Skeletal muscle satellite cell (primary cell): Measurements from ENCODE around the gene UBE3C.

Experiments used
- H3K27me3 ChIP-seq: 2 replicates; pipeline ENCODE4 v1.7.0; 2013; ENCODE audit warnings: low read length; ENCODE audit not compliant: control insufficient read depth, insufficient read depth
- H3K36me3 ChIP-seq: 2 replicates; pipeline ENCODE4 v1.7.0; 2013; ENCODE audit warnings: mild to moderate bottlenecking, control low read depth, low read length; ENCODE audit not compliant: insufficient read depth
- H3K4me1 ChIP-seq: 2 replicates; pipeline ENCODE4 v1.7.0; 2013; ENCODE audit warnings: low read length; ENCODE audit not compliant: control insufficient read depth, insufficient read depth
- H3K4me2 ChIP-seq: 2 replicates; pipeline ENCODE4 v1.7.0; 2013; ENCODE audit warnings: mild to moderate bottlenecking, low read length
- H3K4me3 ChIP-seq: 2 replicates; pipeline ENCODE4 v1.7.0; 2013; ENCODE audit warnings: low read length
- H3K9ac ChIP-seq: 2 replicates; pipeline ENCODE4 v1.7.0; 2013; ENCODE audit warnings: mild to moderate bottlenecking, low read depth, low read length, moderate library complexity
- H3K9me3 ChIP-seq: replicated peaks from 2 replicates; pipeline ENCODE4 v1.7.0; 2013; ENCODE audit warnings: mild to moderate bottlenecking, control low read depth, low read length

Gene UBE3C

GRCh38 chr7:157132796-157133195 is 5.9 kb upstream of the UBE3C start:
- H3K4me2 ChIP-seq = no peak overlapping the region
- H3K4me1 ChIP-seq = peaks cover 6% of the 10 kb centered on the region
- H3K4me3 ChIP-seq = no peak overlapping the region
- H3K9me3 ChIP-seq = no peaks in the 10 kb centered on the region
- H3K36me3 ChIP-seq = no peaks in the 10 kb centered on the region
- peaks cover 5% of the 10 kb centered on the region for H3K27me3 ChIP-seq
- H3K9ac ChIP-seq = no peak overlapping the region

- Histone ChIP-seq H3K4me3 (no peak overlapping the region), H3K9me3 (no peaks in the 10 kb centered on the region), H3K36me3 (no peaks in the 10 kb centered on the region), H3K4me1 (peaks cover 6% of the 10 kb centered on the region), H3K27me3 (peaks cover 5% of the 10 kb centered on the region), H3K4me2 (no peak overlapping the region), H3K9ac (no peak overlapping the region)
Measured at GRCh38 chr7:157133304-157133703, 5.4 kb upstream of the UBE3C start.

- Histone ChIP-seq H3K4me2 (peak overlapping the region; percentile 44), H3K4me1 (peaks cover 19% of the 10 kb centered on the region), H3K4me3 (no peak overlapping the region), H3K27me3 (peaks cover 2% of the 10 kb centered on the region), H3K36me3 (peaks cover 10% of the 10 kb centered on the region), H3K9me3 (no peaks in the 10 kb centered on the region), H3K9ac (no peak overlapping the region)
Measured at GRCh38 chr7:157136372-157136771, 2.4 kb upstream of the UBE3C start.

GRCh38 chr7:157138101-157138423 is 664 bp upstream of the UBE3C start:
- Histone ChIP-seq H3K27me3 (no peaks in the 10 kb centered on the region), H3K9me3 (no peaks in the 10 kb centered on the region), H3K9ac (peak overlapping the region; percentile 77), H3K36me3 (peaks cover 17% of the 10 kb centered on the region), H3K4me1 (peaks cover 22% of the 10 kb centered on the region), H3K4me3 (peak overlapping the region; percentile 78), H3K4me2 (peak overlapping the region; percentile 83)

- Histone ChIP-seq H3K36me3 (peaks cover 22% of the 10 kb centered on the region), H3K4me3 (peak overlapping the region; percentile 91), H3K4me1 (peaks cover 22% of the 10 kb centered on the region), H3K9me3 (no peaks in the 10 kb centered on the region), H3K27me3 (no peaks in the 10 kb centered on the region), H3K4me2 (peak overlapping the region; percentile 92), H3K9ac (peak overlapping the region; percentile 93)
Measured at GRCh38 chr7:157139111-157139809, 534 bp downstream of the UBE3C start.

- H3K27me3 ChIP-seq = no peaks in the 10 kb centered on the region
- H3K36me3 ChIP-seq = peaks cover 22% of the 10 kb centered on the region
- H3K4me1 ChIP-seq = peaks cover 22% of the 10 kb centered on the region
- H3K9me3 ChIP-seq = no peaks in the 10 kb centered on the region
- H3K4me2 ChIP-seq = peak overlapping the region; percentile 92
- H3K4me3 ChIP-seq = peak overlapping the region; percentile 91
- H3K9ac ChIP-seq = peak overlapping the region; percentile 93
Measured at GRCh38 chr7:157139810-157140510, 1.2 kb downstream of the UBE3C start.

GRCh38 chr7:157140511-157140905 is 1.8 kb downstream of the UBE3C start:
- H3K4me1 ChIP-seq = peaks cover 22% of the 10 kb centered on the region
- peak overlapping the region; percentile 92 for H3K4me2 ChIP-seq
- H3K4me3 ChIP-seq = peak overlapping the region; percentile 91
- peak overlapping the region; percentile 93 for H3K9ac ChIP-seq
- H3K9me3 ChIP-seq = no peaks in the 10 kb centered on the region
- H3K36me3 ChIP-seq = peaks cover 22% of the 10 kb centered on the region
- H3K27me3 ChIP-seq = no peaks in the 10 kb centered on the region

- peaks cover 17% of the 10 kb centered on the region for H3K4me1 ChIP-seq
- H3K9me3 ChIP-seq = no peaks in the 10 kb centered on the region
- no peak overlapping the region for H3K4me3 ChIP-seq
- peaks cover 22% of the 10 kb centered on the region for H3K36me3 ChIP-seq
- H3K9ac ChIP-seq = no peak overlapping the region
- H3K27me3 ChIP-seq = no peaks in the 10 kb centered on the region
- H3K4me2 ChIP-seq = peak overlapping the region; percentile 92
Measured at GRCh38 chr7:157141525-157142060, 2.9 kb downstream of the UBE3C start.

GRCh38 chr7:157143788-157144187 is 5.1 kb downstream of the UBE3C start:
- no peaks in the 10 kb centered on the region for H3K9me3 ChIP-seq
- H3K4me2 ChIP-seq = no peak overlapping the region
- H3K36me3 ChIP-seq = peaks cover 22% of the 10 kb centered on the region
- H3K27me3 ChIP-seq = no peaks in the 10 kb centered on the region
- no peak overlapping the region for H3K9ac ChIP-seq
- no peak overlapping the region for H3K4me3 ChIP-seq
- H3K4me1 ChIP-seq = peaks cover 16% of the 10 kb centered on the region

GRCh38 chr7:157149317-157149716 is 10.6 kb downstream of the UBE3C start:
- Histone ChIP-seq H3K4me3 (no peak overlapping the region), H3K4me1 (peaks cover 11% of the 10 kb centered on the region), H3K9me3 (no peaks in the 10 kb centered on the region)

GRCh38 chr7:157150882-157151281 is 12.2 kb downstream of the UBE3C start:
- Histone ChIP-seq H3K4me3 (no peak overlapping the region), H3K9ac (no peak overlapping the region), H3K9me3 (no peaks in the 10 kb centered on the region), H3K36me3 (peaks cover 6% of the 10 kb centered on the region), H3K4me1 (peaks cover 11% of the 10 kb centered on the region), H3K4me2 (peak overlapping the region; percentile 65), H3K27me3 (no peaks in the 10 kb centered on the region)

More at GRCh38 chr7:157149317-157149716, 10.6 kb downstream of the UBE3C start:
- Histone ChIP-seq H3K9ac (no peak overlapping the region), H3K36me3 (peaks cover 6% of the 10 kb centered on the region), H3K27me3 (no peaks in the 10 kb centered on the region), H3K4me2 (no peak overlapping the region)
